Neuron (in vitro differentiated cells): ENCODE measurements around the gene UCKL1.
"Not testable (repeated sequence)": the region's sequence is repeated elsewhere in the genome, so short reads cannot be mapped to it uniquely, and the experiment has no call there.

Experiments used
- H2AFZ ChIP-seq: one replicate; pipeline ENCODE4 v1.6.1; 2013; ENCODE audit warnings: low read depth, mild to moderate bottlenecking, inconsistent platforms, low read length, moderate library complexity
- H3K27me3 ChIP-seq: one replicate; pipeline ENCODE4 v1.6.1; 2013; ENCODE audit warnings: low read length; ENCODE audit not compliant: insufficient read depth
- H3K36me3 ChIP-seq: one replicate; pipeline ENCODE4 v1.6.1; 2013; ENCODE audit warnings: low read length; ENCODE audit not compliant: insufficient read depth
- H3K4me1 ChIP-seq: one replicate; pipeline ENCODE4 v1.6.1; 2013; ENCODE audit warnings: low read length; ENCODE audit not compliant: insufficient read depth
- H3K4me3 ChIP-seq: 2 replicates; pipeline ENCODE4 v1.5.1; 2013; ENCODE audit warnings: mild to moderate bottlenecking, low read length, moderate library complexity
- H3K9me3 ChIP-seq: one replicate; pipeline ENCODE4 v1.6.1; 2013; ENCODE audit warnings: low read length

Gene UCKL1

DNA sequence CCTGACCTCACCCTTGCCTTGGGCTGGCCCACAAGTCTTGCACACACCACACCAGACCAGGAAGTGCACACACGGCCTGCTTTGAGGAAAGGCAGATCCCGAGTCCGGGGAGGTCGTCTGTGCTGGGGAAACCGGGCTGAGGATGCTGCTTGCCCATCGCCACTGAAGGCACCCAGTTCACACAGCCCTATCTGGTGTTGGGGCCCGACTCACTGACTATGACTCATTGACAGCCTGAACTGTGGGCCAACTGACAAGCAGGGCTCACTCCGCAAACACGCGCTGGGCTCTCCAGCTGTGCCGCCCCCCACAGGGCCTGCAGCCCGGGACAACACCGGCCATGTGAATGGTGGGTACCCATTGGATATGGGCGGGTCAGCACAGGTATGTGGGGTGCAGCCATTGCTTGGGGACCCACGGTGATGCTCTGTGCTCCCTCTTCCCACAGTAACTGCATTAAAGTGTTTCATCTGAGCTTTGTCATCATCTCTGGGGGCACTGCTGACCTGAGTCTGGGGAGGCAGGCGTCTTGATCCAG lies 21.6 kb upstream of the UCKL1 start:
- Histone ChIP-seq H3K27me3 (no peaks in the 10 kb centered on the region), H3K4me3 (no peak overlapping the region)

DNA sequence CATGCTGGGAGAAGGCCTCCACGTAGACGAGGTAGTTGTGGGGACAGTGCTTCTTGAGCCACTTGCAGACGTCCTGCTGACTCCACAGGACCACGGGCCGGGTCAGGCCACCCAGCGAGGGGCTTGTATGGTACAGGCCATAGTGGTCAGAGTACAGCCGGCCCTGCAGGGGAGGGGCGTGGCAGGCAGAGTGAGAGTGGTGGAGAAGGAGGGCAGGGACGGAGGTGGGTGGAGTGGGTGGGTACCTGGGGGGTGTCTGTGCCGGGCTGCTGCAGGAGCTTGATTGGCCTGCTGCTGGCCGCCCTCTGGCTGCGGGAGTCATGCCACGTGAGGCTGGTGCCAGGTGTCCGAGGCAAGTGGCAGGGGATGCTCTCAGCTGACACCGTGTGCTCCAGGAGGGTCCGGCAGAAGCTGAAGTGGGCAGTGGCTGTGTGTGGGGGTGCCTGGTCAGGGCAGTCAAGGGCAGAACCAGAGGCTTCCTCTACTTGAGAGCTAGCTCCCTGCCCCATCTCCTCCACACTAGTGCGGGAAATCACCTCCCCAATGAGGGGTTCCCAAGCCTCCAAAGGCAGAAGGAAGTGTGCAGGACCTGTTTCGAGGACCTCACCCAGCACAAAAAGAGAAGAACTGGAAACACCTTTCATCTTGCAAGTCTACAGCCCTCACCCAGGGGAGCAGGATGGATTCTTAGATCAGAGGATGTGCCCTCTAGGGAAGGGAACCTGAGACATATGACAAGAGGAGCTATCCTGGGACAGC lies 20.9 kb upstream of the UCKL1 start:
- no peaks in the 10 kb centered on the region for H3K36me3 ChIP-seq
- H2AFZ ChIP-seq: no peak overlapping the region
- H3K27me3 ChIP-seq: no peaks in the 10 kb centered on the region
- peaks cover 17% of the 10 kb centered on the region for H3K4me1 ChIP-seq
- no peak overlapping the region for H3K4me3 ChIP-seq
- H3K9me3 ChIP-seq: no peaks in the 10 kb centered on the region

More for the DNA sequence above, 21.6 kb upstream of the UCKL1 start:
- Histone ChIP-seq H3K4me1 (peaks cover 20% of the 10 kb centered on the region), H3K36me3 (peaks cover under 1% of the 10 kb centered on the region), H3K9me3 (no peaks in the 10 kb centered on the region), H2AFZ (no peak overlapping the region)

DNA sequence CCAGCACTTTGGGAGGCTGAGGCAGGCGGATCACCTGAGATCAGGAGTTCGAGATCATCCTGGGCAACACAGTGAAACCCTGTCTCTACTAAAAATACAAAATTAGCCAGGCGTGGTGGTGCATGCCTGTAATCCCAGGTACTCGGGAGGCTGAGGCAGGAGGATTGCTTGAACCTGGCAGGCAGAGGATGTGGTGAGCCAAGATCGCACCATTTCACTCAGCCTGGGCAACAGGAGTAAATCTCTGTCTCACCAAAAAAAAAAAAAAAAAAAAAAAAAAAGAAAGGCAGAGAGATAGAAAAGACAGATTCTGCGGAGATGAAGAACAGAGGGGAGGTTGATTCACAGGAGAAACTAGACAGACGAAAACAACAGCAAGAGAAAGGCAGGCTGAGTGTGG lies 20.3 kb upstream of the UCKL1 start:
- not testable (repeated sequence) for H2AFZ ChIP-seq, H3K9me3 ChIP-seq, H3K27me3 ChIP-seq, H3K36me3 ChIP-seq, H3K4me3 ChIP-seq
- H3K4me1 ChIP-seq: peaks cover 11% of the 10 kb centered on the region

DNA sequence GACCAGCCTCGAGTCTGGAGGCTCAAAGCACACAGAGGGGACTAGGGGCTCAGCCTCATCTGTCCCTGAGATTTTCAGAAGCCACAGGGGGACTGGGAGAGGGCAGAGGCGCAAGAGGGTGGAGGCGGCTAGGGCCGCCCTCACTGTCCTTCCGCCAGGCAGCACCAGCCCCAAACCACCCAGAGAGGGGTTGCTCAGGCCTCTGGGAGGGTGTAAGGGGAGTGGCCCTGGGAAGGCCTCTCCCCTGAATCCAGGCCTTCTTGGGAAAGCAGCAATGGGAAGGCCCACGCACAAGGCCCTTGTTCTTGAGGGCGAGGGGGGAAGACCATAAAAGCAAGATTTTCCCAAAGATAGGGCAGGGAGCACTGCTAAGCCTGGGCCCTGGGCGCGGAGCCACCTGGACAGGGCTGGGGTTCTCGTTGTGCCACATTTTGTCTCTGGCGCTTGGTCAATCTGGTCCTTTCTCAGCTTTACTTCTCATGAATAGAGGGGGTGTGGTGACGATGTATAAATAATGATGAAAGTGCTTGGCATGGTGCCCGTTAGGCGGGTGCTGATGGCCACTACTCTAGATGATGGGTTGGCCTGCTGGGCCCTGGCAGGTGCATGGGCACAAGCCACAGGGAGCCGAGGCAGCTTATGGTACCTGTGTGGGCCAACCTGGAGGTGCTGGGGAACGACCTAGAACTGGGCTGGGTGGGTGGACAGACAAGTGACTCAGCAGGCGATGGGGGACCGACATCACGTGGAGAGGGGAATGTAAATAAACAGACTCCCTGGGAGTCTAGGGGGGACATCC lies 18.4 kb upstream of the UCKL1 start:
- Histone ChIP-seq H3K27me3 (no peaks in the 10 kb centered on the region), H3K4me1 (peaks cover 5% of the 10 kb centered on the region), H3K9me3 (no peaks in the 10 kb centered on the region), H2AFZ (no peak overlapping the region), H3K36me3 (no peaks in the 10 kb centered on the region), H3K4me3 (no peak overlapping the region)

DNA sequence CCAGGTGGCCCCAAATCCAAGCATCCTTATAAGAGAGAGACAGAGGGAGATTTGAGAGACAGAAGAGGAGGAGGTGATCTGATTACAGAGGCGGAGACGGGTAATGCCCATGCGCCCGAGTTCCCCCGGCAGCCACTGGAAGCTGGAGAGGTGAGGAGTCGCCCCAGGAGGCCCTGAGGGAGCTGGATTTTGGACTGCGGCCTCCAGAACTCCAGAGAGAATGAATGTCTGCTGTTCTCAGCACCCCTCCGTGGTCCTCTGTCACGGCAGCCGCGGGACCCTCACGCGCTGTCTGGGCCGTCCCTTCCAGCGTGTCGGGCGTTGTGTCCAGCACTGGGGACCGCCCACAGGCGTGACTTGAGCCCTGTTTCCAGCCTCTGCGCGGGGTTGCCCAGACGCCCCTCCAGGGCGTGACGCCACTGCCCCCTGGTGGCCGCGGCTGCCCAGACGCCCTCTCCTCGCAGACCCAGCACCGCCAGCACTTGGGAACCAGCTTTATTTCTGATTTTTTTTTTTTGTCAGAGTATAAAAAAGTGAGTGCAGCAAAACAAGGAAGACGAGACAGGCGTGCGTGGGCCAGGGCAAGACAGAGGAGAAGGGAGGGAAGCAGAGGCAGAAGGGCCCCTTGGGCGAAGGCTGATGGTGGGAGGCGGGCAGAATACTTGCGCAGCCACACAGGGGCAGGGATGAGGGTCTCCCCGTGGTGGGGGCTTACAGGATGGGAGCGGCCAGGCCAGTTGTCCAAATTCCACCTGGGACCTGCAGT lies 17.6 kb upstream of the UCKL1 start:
- H3K9me3 ChIP-seq: no peaks in the 10 kb centered on the region
- H3K36me3 ChIP-seq: no peaks in the 10 kb centered on the region
- peak overlapping the region; percentile 12 for H2AFZ ChIP-seq
- no peaks in the 10 kb centered on the region for H3K27me3 ChIP-seq
- peaks cover 8% of the 10 kb centered on the region for H3K4me1 ChIP-seq
- H3K4me3 ChIP-seq: no peak overlapping the region

DNA sequence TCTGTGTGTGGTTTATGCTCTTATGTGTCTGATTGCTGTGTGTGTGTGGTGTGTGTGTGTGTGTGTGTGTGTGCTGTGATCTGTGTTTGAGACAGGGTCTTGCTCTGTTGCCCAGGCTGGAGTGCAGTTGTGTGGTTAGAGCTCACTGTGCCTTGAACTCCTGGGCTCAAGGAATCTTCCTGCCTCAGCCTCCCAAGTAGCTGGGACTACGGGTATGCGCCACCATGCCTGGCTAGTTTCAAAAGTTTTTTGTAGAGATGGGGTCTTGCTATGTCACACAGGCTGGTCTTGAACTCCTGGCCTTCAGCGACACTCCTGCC lies 16.9 kb upstream of the UCKL1 start:
- Histone ChIP-seq H3K4me3 (no peak overlapping the region), H3K4me1 (peaks cover 12% of the 10 kb centered on the region), H3K27me3 (no peaks in the 10 kb centered on the region), H3K36me3 (no peaks in the 10 kb centered on the region), H3K9me3 (no peaks in the 10 kb centered on the region), H2AFZ (no peak overlapping the region)

DNA sequence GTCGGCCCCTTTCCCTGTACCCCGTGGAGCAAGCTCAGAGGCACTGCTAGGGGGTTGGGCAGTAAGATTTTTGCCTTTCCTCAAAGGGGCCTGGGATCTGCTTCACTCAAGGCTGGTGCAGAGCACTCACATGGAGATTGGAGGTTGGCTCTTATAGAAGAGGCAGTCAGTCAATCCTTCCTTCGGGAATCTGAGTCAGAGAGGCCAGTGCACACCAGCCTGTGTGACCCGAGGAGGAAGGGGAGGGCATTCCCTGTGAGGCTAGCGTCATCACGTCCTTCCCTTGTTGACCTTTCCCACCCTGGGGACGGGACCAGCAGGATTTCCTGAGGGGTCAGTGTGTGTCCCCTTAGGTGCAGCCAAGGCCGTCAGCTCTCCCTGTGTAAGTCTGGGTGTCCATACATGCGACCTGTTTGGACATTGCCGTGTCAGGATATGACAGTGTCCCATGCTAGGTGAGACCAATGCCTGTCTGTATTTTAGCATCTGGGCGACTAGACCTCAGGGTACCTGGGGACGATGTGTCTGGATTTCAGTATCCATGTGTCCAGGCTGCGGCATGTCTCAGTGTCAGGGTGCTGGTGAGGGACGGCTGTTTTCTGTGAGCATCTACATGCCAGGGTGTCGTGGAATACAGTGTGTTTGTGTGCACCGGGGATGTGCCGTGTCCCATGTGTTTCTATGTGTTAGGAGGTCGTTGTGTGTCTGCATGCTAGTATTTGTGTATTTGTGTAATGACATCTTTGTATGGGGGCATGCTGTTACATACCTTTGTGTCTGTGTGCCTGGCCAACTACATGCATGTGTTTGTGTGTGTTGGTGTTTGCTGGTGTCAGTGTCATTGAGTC lies 16.3 kb upstream of the UCKL1 start:
- Histone ChIP-seq H3K27me3 (no peaks in the 10 kb centered on the region), H3K9me3 (no peaks in the 10 kb centered on the region), H2AFZ (no peak overlapping the region), H3K4me3 (no peak overlapping the region), H3K36me3 (peaks cover 2% of the 10 kb centered on the region), H3K4me1 (peaks cover 12% of the 10 kb centered on the region)

DNA sequence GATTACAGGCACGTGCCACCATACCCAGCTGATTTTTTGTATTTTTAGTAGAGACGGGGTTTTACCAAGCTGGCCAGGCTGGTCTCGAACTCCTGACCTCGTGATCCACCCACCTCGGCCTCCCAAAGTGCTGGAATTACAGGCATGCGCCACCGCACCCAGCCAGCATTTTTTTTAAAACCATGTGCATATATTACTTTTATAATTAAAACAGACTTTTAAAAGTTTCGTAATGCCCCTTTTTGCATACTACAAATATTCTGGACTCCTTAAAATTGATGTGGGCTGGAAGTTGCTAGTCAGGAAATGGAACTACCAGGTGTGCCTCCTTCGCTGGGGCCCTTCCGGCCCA lies 15.7 kb upstream of the UCKL1 start:
- H3K4me3 ChIP-seq, H3K9me3 ChIP-seq, H3K36me3 ChIP-seq, H3K27me3 ChIP-seq, H2AFZ ChIP-seq: not testable (repeated sequence)
- peaks cover 12% of the 10 kb centered on the region for H3K4me1 ChIP-seq

DNA sequence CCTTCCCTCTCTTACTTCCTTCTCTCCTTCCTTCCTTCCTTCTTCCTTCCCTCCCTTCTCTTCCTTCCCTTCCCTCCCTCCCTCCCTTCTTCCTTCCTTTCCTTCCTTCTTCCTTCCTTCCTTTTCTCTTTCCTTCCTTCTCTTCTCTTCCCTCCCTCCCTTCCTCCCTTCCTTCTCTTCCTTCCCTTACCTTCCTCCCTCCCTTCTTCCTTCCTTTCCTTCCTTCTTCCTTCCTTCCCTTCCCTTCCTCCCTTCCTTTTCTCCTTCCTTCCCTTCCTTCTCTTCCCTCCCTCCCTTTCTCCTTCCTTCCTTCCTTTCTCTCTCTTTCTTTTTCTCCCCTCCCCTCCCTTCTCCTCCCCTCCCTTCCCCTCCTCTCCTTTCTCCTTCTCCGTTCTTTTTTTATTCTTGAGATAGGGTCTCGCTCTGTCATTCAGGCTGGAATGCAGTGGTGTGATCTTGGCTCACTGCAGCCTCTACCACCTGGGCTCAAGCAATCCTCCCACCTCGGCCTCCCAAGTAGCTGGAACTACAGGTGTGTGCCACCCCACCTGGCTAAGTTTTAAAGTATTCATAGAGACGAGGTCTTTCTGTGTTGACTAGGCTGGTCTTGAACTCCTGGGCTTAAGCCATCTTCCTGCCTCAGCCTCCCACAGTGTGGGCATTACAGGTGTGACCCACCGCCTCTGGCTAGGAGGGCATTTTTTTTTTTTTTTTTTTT lies 14.7 kb upstream of the UCKL1 start:
- Histone ChIP-seq H3K27me3 (no peaks in the 10 kb centered on the region), H3K9me3 (no peaks in the 10 kb centered on the region), H3K36me3 (peaks cover 18% of the 10 kb centered on the region), H2AFZ (no peak overlapping the region), H3K4me3 (no peak overlapping the region), H3K4me1 (peaks cover 12% of the 10 kb centered on the region)

DNA sequence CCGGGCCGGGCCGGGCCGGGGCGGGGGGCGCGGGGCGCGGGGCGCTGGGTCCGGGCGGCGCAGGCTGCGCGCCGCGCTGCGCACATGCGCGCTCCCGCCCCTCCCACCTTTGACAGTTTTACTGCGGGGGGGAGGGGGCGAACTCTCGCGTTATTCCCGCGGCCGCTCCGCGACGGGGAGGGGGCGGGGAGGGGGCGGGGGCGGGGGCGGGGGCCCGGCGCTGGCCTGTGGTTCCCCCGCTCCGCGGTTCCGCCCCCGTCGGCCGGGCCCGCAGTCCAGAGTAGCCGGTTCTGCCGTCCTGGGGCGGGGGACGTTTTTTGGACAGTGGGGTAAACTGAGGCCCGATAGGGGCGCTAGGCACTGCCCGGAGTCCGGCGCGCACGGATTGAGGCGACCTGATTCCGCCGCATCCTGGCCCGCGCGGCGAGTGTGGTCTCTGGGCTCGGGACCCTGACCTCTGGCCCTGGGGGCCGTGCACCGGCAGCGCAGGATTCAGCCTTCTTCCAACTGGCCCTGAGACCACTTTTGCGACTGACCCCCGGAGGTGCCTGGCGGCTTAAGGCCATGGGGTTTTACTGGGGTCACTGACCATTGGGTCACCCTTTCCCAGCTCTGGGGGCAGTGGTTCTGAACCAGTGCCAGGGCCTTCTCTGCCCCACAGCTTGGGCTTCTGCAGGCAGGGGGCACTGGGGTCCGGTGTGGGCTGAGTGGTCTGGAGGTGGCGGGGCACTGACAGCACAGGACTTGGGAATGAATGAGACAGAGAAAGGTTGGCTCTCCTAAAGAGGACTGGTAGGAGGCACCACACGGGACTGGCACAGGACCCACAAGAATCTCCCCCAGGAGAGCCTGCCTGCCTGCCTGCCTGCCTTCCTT lies 13.9 kb upstream of the UCKL1 start, which contains the start of gene ZNF512B:
TSS of gene ZNF512B (minus strand) at position 93 of the 876 bp plus-strand sequence. CDS start 1,980 bp downstream, outside the sequence.
- H2AFZ ChIP-seq: peak within 1 kb of the TSS; percentile 13
- peak within 1 kb of the TSS; percentile 69 for H3K4me3 ChIP-seq
- H3K36me3 ChIP-seq: peaks cover 18% of the 10 kb centered on the region
- no peaks in the 10 kb centered on the region for H3K27me3 ChIP-seq
- H3K9me3 ChIP-seq: no peaks in the 10 kb centered on the region
- peaks cover 12% of the 10 kb centered on the region for H3K4me1 ChIP-seq

DNA sequence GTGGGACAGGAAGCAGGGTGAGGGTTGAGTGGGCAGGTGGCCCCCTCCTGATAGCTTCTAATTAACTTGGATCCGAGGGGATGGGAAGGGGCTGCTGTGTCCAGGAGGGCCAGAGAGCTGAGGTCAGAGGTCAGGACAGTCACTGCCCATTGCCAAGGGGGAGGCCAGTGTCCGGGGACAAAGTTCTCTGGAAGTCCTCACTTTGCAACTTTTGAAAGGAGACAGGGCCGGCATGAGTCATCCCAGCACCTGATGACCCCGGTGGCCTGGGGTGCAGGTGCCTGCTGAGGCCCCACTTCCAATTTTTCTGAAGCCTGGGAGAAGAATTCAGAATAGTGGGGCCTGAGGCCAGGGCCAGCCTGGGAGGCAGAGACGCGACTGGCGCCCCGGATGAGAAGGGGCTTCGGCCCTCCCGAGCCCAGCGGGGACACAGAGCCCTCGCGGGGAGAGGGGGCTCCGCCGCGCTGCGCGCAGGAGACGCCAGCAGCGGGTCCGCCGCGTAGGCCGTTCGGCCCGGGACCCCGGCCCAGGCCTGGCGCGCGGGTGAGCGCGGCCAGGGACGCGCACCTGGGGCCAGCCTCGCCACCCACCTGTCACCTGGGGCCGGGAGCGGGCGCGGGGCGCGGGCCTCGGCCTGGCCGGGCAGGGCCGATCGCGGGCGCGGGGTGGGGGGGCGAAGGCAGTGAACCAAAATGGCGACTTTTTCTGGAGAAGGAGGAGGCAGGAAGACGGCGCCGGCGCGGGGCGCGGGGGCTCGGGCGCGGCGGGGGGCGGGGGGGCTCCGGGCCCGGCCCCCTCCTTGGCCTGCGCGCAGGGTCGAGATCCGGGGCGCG lies 12.9 kb upstream of the UCKL1 start:
- no peaks in the 10 kb centered on the region for H3K9me3 ChIP-seq
- H2AFZ ChIP-seq: no peak overlapping the region
- H3K36me3 ChIP-seq: peaks cover 18% of the 10 kb centered on the region
- no peaks in the 10 kb centered on the region for H3K27me3 ChIP-seq
- peaks cover 12% of the 10 kb centered on the region for H3K4me1 ChIP-seq
- peak overlapping the region; percentile 69 for H3K4me3 ChIP-seq
